Measurements from ENCODE around the gene KLHL42. TPM values are rescaled to one million over a fixed set of nuclear protein-coding genes. Genes with fewer than 3 reads are reported as not detected.

KLHL42 gene
- polyA plus RNA-seq, 2 donors: 4.5 to 6.2 TPM

DNA sequence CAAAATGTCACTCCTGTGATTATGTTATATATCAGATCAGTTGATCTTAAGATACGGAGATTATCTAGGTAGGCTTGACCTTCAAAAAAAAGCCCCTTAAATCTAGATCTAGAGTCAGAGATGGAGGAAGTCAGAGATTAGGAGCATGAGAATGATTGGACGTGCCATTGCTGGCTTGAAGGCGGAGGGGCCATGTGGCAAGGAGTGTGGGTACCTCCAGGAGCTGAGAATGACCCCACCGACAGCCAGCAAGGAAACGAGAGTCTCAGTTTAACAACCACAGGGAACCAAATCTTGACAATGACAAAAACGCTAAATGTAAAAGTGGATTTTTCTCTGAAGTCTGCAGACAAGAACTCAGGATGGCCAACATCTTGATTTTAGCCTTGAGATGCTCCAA is 32.5 kb downstream of the KLHL42 start:
- no peaks in the 10 kb centered on the region for H3K9me3 ChIP-seq (ENCODE audit: control insufficient read depth in 2 of 2, insufficient read depth in 1 of 2, low read depth in 1 of 2, low read length in 1 of 2)
- WGBS, 2 donors: 78% methylated on average over 6 of the region's 6 CpGs
- no peaks in the 10 kb centered on the region for H3K27me3 ChIP-seq (ENCODE audit: control insufficient read depth in 1 of 2, insufficient read depth in 2 of 2, low read length in 2 of 2)
- no peak overlapping the region for H3K4me3 ChIP-seq (ENCODE audit: low read depth in 1 of 2, low read length in 2 of 2)
- no peaks in the 10 kb centered on the region for H3K4me1 ChIP-seq (ENCODE audit: control insufficient read depth in 2 of 2, insufficient read depth in 2 of 2, low read length in 1 of 2)
- no peak overlapping the region for H3K27ac ChIP-seq (ENCODE audit: low read depth in 2 of 2, low read length in 1 of 2)
- H3K36me3 ChIP-seq (ENCODE audit: control insufficient read depth in 2 of 2, insufficient read depth in 2 of 2, low read length in 1 of 2): no peaks in the 10 kb centered on the region

DNA sequence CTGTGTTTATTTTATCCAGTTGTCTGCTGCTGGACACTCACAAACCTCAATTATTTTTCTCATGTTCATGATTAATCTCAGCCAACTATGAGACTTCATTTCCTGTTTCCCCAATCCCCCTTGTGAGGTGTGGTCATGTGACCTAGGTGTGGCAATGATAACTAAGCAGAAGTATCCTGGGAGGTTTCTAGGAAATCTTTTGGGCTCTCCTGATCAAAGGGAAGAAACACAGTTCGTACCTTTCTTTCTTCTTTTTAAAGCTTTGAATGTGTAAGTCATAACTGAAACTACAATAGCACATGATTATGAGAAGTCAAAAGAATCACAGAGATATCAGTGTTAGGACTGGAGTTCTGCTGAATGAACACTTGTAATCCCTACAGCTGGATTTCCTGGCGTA is 34.4 kb downstream of the KLHL42 start:
- H3K4me3 ChIP-seq (ENCODE audit: low read depth in 1 of 2, low read length in 2 of 2): no peak overlapping the region
- H3K9me3 ChIP-seq (ENCODE audit: control insufficient read depth in 2 of 2, insufficient read depth in 1 of 2, low read depth in 1 of 2, low read length in 1 of 2): no peaks in the 10 kb centered on the region
- H3K27me3 ChIP-seq (ENCODE audit: control insufficient read depth in 1 of 2, insufficient read depth in 2 of 2, low read length in 2 of 2): no peaks in the 10 kb centered on the region
- no peaks in the 10 kb centered on the region for H3K36me3 ChIP-seq (ENCODE audit: control insufficient read depth in 2 of 2, insufficient read depth in 2 of 2, low read length in 1 of 2)
- 63 to 80% methylated on average over 2 of the region's 2 CpGs for whole genome bisulfite sequencing, 2 donors
- H3K4me1 ChIP-seq (ENCODE audit: control insufficient read depth in 2 of 2, insufficient read depth in 2 of 2, low read length in 1 of 2): no peaks in the 10 kb centered on the region
- H3K27ac ChIP-seq (ENCODE audit: low read depth in 2 of 2, low read length in 1 of 2): no peak overlapping the region

DNA sequence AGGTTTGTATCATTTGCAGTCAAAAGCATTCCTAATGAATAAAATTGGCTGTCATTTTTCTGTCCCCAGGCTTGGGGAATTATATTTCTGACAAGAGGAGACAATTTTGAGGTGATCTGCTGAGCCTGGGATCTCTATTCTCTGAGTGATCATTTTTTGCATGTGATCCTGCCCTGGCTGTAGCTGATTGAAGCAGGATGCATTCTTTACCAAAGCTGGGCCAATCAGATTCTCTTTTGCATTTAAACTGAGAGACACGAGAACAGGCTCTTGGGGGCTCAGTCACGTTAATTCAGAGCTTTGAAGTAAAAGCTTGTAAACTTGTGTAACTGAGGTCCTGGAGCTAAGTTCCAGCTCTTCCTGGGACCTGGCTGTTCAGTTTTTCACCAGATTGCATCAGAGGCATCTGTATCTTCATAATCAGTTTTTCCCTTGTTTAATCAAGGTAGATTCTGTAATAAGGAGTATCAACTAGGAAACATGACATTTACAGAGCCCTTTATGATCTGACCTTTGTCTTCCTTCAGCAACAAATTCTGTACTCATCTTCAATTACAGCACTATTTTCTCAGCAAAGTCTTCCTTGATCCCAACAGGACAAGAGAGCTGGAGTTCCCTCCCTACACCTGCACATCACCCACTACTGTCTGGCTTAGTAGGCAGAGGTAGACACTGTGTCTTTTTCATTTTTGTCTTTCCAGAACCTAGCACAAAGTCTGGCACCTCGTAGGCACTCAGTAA is 35.0 kb downstream of the KLHL42 start:
- H3K9me3 ChIP-seq (ENCODE audit: control insufficient read depth in 2 of 2, insufficient read depth in 1 of 2, low read depth in 1 of 2, low read length in 1 of 2): no peaks in the 10 kb centered on the region
- no peak overlapping the region for H3K27ac ChIP-seq (ENCODE audit: low read depth in 2 of 2, low read length in 1 of 2)
- no peaks in the 10 kb centered on the region for H3K27me3 ChIP-seq (ENCODE audit: control insufficient read depth in 1 of 2, insufficient read depth in 2 of 2, low read length in 2 of 2)
- H3K36me3 ChIP-seq (ENCODE audit: control insufficient read depth in 2 of 2, insufficient read depth in 2 of 2, low read length in 1 of 2): no peaks in the 10 kb centered on the region
- H3K4me1 ChIP-seq (ENCODE audit: control insufficient read depth in 2 of 2, insufficient read depth in 2 of 2, low read length in 1 of 2): no peaks in the 10 kb centered on the region
- H3K4me3 ChIP-seq (ENCODE audit: low read depth in 1 of 2, low read length in 2 of 2): no peak overlapping the region
- 50 to 53% methylated on average over 3 of the region's 3 CpGs for WGBS, 2 donors

DNA sequence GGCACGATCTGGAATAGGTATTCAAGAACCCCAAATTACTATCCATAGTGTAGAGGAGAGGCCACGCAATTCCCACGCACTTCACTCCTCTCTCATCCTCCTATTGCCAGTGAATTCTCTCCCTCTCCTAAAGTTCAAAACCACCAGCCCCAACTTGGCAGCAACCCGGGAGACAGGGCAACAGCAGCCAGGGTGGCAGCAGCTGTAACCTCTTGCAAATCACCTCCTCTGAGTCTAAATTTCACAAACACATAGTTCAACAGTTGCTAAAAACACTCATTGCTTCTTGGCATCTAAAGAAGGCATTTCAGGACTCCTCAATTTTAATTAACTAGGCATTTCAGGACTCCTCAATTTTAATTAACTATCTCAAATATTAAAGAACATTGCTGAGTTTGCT is 37.7 kb downstream of the KLHL42 start:
- H3K9me3 ChIP-seq (ENCODE audit: control insufficient read depth in 2 of 2, insufficient read depth in 1 of 2, low read depth in 1 of 2, low read length in 1 of 2): no peaks in the 10 kb centered on the region
- no peak overlapping the region for H3K27ac ChIP-seq (ENCODE audit: low read depth in 2 of 2, low read length in 1 of 2)
- no peaks in the 10 kb centered on the region for H3K4me1 ChIP-seq (ENCODE audit: control insufficient read depth in 2 of 2, insufficient read depth in 2 of 2, low read length in 1 of 2)
- H3K27me3 ChIP-seq (ENCODE audit: control insufficient read depth in 1 of 2, insufficient read depth in 2 of 2, low read length in 2 of 2): no peaks in the 10 kb centered on the region
- no peaks in the 10 kb centered on the region for H3K36me3 ChIP-seq (ENCODE audit: control insufficient read depth in 2 of 2, insufficient read depth in 2 of 2, low read length in 1 of 2)
- 82 to 89% methylated on average over 4 of the region's 4 CpGs for WGBS, 2 donors
- no peak overlapping the region for H3K4me3 ChIP-seq (ENCODE audit: low read depth in 1 of 2, low read length in 2 of 2)

DNA sequence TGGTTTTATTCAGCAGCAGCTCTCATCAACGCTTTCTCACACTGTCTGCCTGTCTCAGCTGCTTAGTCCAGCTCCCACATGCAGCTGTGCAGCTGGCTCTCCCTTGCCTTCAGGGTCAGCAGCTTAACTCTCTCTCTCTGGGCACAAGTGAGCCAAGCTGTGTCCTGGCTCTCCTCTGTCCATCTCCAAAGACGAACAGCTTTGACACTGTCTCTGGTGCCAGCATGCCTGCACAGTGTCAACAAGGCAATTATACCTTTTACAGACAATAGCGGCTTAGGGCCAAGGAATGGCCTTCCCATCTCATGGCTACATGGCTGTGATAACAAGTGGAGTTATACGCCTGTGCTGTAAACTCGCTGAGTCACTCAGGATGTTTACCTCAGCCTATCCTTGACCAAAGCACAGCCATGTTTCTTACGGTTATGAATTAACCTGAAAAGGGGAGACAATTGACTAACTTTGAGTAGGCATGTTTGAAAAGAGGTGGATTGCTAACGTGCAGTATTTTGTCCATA is 38.4 kb downstream of the KLHL42 start:
- H3K4me1 ChIP-seq (ENCODE audit: control insufficient read depth in 2 of 2, insufficient read depth in 2 of 2, low read length in 1 of 2): no peaks in the 10 kb centered on the region
- no peak overlapping the region for H3K4me3 ChIP-seq (ENCODE audit: low read depth in 1 of 2, low read length in 2 of 2)
- H3K27ac ChIP-seq (ENCODE audit: low read depth in 2 of 2, low read length in 1 of 2): no peak overlapping the region
- no peaks in the 10 kb centered on the region for H3K27me3 ChIP-seq (ENCODE audit: control insufficient read depth in 1 of 2, insufficient read depth in 2 of 2, low read length in 2 of 2)
- H3K36me3 ChIP-seq (ENCODE audit: control insufficient read depth in 2 of 2, insufficient read depth in 2 of 2, low read length in 1 of 2): no peaks in the 10 kb centered on the region
- 66 to 81% methylated on average over 7 of the region's 7 CpGs for WGBS, 2 donors
- no peaks in the 10 kb centered on the region for H3K9me3 ChIP-seq (ENCODE audit: control insufficient read depth in 2 of 2, insufficient read depth in 1 of 2, low read depth in 1 of 2, low read length in 1 of 2)

DNA sequence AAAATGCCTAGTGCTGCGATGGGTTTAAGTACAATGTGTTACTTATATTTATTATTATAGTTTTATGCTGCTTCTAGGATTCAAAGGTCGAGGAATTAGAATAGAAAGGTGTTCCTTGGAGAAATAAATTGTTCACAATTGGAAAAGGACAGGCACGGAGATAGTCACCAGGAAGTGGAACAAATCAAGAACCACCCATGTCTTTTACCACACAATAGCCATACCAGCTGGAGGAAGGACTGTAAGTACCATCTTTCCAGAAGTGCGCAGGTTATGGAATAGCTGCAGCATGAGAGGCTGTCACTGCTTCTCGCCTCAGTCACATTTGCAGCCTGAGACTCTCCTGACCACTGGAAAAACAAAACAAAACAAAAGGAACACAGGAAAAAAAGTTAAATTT is 40.5 kb downstream of the KLHL42 start:
- Histone ChIP-seq H3K27ac (ENCODE audit: low read depth in 2 of 2, low read length in 1 of 2) (no peak overlapping the region), H3K4me1 (ENCODE audit: control insufficient read depth in 2 of 2, insufficient read depth in 2 of 2, low read length in 1 of 2) (no peaks in the 10 kb centered on the region), H3K9me3 (ENCODE audit: control insufficient read depth in 2 of 2, insufficient read depth in 1 of 2, low read depth in 1 of 2, low read length in 1 of 2) (peaks cover 0 to 3% of the 10 kb centered on the region in 2 donors), H3K27me3 (ENCODE audit: control insufficient read depth in 1 of 2, insufficient read depth in 2 of 2, low read length in 2 of 2) (no peaks in the 10 kb centered on the region), H3K4me3 (ENCODE audit: low read depth in 1 of 2, low read length in 2 of 2) (no peak overlapping the region), H3K36me3 (ENCODE audit: control insufficient read depth in 2 of 2, insufficient read depth in 2 of 2, low read length in 1 of 2) (no peaks in the 10 kb centered on the region)
- WGBS, 2 donors: 74 to 84% methylated on average over 5 of the region's 5 CpGs

DNA sequence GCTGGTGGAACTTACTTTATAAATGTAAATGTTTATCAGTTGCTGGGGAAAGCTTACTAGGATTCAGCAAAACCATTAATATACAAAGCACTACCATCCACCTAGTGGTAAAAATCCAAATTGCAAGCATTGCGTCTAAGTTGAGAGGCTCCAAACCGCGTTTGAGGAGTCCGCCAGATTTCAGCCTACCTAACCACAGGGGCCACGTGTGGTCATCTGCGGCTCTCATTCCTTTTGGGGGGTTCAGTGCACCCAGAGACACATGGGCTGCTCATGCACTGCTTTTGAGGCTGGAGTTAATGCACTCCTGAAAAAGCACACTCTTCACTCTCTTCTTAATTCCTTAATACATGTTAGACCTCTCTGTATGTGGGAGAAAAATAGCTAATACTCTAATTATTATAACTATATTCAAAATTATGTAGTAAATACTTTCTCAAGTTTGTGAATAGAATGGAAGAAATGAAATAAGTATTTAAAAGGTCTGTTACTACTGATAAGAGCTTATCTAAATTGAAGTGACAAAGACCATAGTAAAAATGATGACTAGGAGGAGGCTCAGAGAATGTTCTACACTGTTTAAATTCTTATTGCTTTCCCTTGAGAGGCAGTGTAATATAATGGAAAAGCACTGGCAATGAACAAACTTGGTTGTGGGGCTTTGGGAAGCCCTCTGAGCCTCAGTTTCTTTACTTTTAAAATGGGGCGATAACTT is 41.4 kb downstream of the KLHL42 start:
- H3K4me3 ChIP-seq (ENCODE audit: low read depth in 1 of 2, low read length in 2 of 2): no peak overlapping the region
- H3K27me3 ChIP-seq (ENCODE audit: control insufficient read depth in 1 of 2, insufficient read depth in 2 of 2, low read length in 2 of 2): no peaks in the 10 kb centered on the region
- peaks cover 0 to 3% of the 10 kb centered on the region in 2 donors for H3K9me3 ChIP-seq (ENCODE audit: control insufficient read depth in 2 of 2, insufficient read depth in 1 of 2, low read depth in 1 of 2, low read length in 1 of 2)
- 14 to 15% methylated on average over 7 of the region's 7 CpGs for WGBS, 2 donors
- no peaks in the 10 kb centered on the region for H3K36me3 ChIP-seq (ENCODE audit: control insufficient read depth in 2 of 2, insufficient read depth in 2 of 2, low read length in 1 of 2)
- H3K27ac ChIP-seq (ENCODE audit: low read depth in 2 of 2, low read length in 1 of 2): no peak overlapping the region
- H3K4me1 ChIP-seq (ENCODE audit: control insufficient read depth in 2 of 2, insufficient read depth in 2 of 2, low read length in 1 of 2): no peaks in the 10 kb centered on the region

DNA sequence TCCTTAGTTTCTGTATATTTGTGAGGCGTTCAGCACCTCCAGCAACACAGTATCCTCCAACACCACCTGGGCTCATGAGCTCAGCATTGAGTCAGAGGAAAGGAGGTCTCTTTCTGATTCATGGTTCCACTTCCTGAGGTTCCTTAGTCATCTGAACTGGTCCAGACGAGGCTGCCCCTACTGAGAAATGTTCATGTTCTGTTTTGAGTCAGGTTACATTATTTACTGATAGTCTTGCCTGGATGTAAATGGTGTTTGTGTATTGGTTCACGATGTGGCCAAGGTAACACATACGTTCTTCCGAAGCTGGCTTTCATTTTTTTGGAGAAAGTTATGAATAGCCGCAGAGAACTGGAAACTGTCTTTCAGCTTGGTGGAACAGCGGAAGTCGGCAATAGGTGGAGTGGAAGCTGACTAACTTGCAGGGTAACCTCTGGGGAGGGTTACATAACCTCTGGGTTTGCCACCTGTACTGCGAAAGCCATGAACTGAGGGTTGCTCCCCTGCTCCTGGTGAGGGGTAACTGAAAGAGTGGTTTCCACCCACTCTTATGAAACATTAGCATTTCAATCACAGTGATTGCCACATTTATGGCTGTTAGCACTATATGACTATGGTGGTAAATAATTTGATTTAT is 42.2 kb downstream of the KLHL42 start:
- WGBS, 2 donors: 58 to 62% methylated on average over 9 of the region's 9 CpGs
- Histone ChIP-seq H3K4me3 (ENCODE audit: low read depth in 1 of 2, low read length in 2 of 2) (no peak overlapping the region), H3K9me3 (ENCODE audit: control insufficient read depth in 2 of 2, insufficient read depth in 1 of 2, low read depth in 1 of 2, low read length in 1 of 2) (peaks cover 0 to 3% of the 10 kb centered on the region in 2 donors), H3K27ac (ENCODE audit: low read depth in 2 of 2, low read length in 1 of 2) (no peak overlapping the region), H3K36me3 (ENCODE audit: control insufficient read depth in 2 of 2, insufficient read depth in 2 of 2, low read length in 1 of 2) (no peaks in the 10 kb centered on the region), H3K4me1 (ENCODE audit: control insufficient read depth in 2 of 2, insufficient read depth in 2 of 2, low read length in 1 of 2) (no peaks in the 10 kb centered on the region), H3K27me3 (ENCODE audit: control insufficient read depth in 1 of 2, insufficient read depth in 2 of 2, low read length in 2 of 2) (no peaks in the 10 kb centered on the region)

DNA sequence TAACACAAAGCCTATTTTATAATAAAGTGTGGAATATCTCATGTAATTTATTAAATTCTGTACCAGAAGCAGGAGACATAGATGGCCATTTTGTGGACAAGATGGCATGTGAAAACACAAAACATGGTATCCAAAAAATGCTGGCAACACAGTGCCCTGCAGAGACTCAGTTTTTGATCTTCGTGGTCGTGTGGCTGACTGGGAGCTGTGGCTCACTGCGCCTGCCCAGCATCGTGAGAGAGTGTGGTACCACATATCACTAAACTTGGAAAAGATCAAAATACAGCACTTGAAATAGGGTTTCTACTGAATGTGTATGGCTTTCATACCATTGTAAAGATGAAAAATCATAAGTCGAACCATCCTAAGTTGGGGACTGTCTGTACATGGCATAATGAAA is 43.0 kb downstream of the KLHL42 start:
- no peaks in the 10 kb centered on the region for H3K36me3 ChIP-seq (ENCODE audit: control insufficient read depth in 2 of 2, insufficient read depth in 2 of 2, low read length in 1 of 2)
- H3K27ac ChIP-seq (ENCODE audit: low read depth in 2 of 2, low read length in 1 of 2): no peak overlapping the region
- H3K27me3 ChIP-seq (ENCODE audit: control insufficient read depth in 1 of 2, insufficient read depth in 2 of 2, low read length in 2 of 2): no peaks in the 10 kb centered on the region
- H3K9me3 ChIP-seq (ENCODE audit: control insufficient read depth in 2 of 2, insufficient read depth in 1 of 2, low read depth in 1 of 2, low read length in 1 of 2): peaks cover 0 to 3% of the 10 kb centered on the region in 2 donors
- no peak overlapping the region for H3K4me3 ChIP-seq (ENCODE audit: low read depth in 1 of 2, low read length in 2 of 2)
- WGBS, 2 donors: 83 to 87% methylated on average over 5 of the region's 5 CpGs
- no peaks in the 10 kb centered on the region for H3K4me1 ChIP-seq (ENCODE audit: control insufficient read depth in 2 of 2, insufficient read depth in 2 of 2, low read length in 1 of 2)
